ENCODE measurements around the gene BCL2L15.

DNA sequence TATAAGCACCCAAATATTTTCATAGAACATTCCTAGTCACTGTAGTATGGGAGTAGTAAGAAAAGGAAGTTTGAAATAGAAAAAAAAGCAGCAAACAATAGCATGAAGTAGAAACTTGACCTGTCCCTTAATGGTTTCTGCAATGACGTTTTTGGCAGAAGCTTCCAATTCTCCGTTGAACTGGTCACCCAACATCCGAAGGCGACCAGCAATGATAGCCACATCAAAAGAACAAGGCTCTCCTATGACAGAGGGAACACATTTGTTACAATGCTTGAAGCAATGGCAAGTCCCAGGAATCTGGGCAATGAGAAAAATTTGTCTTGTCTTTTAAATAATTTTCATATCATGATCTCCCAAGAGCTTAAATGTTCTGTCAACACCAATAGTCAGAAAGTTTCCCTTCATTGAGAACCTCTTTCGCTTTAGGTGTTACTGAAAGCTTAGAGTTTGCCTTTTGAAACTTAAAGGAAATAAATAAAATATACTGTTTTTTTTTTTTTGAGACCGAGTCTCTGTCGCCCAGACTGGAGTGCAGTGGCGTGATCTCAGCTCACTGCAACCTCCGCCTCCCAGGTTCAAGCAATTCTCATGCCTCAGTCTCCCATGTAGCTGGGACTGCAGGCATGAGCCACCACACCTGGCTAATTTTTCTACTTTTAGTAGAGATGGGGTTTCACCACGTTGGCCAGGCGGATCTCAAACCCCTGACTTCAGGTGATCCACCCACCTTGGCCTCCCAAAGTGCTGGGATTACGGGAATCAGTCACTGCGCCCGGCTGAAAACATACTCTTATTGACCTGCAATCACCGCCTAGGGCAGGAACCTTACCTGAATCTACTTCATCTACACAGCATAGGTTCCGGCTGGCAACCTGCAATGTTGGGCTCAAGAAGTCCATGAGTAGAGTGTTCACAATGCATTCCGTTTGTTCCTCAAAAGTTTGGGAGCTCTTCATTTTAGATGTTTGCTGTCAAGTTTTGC, 672 bp downstream of the BCL2L15 start:
- TF ChIP-seq TAF1 (IDR thresholded peaks at IDR 0.05; ENCODE audit: borderline replicate concordance, low read depth, low read length) (no peak), POLR2AphosphoS5 (IDR thresholded peaks at IDR 0.05; ENCODE audit: low read depth, low read length) (no peak)
